GM12891 (cell line): Measurements from ENCODE around the gene SMYD4.

Source experiments
- POLR2A ChIP-seq: IDR thresholded peaks from 2 replicates; pipeline ENCODE4 v1.6.1; 2011; ENCODE audit warnings: low read depth, low read length, control low read depth
- POLR2AphosphoS5 ChIP-seq: IDR thresholded peaks from 2 replicates; pipeline ENCODE4 v1.6.1; 2011; ENCODE audit warnings: low read depth, low read length, control low read depth
- TAF1 ChIP-seq: IDR thresholded peaks from 2 replicates; pipeline ENCODE4 v1.6.1; 2011; ENCODE audit warnings: low read depth, low read length, control low read depth

DNA sequence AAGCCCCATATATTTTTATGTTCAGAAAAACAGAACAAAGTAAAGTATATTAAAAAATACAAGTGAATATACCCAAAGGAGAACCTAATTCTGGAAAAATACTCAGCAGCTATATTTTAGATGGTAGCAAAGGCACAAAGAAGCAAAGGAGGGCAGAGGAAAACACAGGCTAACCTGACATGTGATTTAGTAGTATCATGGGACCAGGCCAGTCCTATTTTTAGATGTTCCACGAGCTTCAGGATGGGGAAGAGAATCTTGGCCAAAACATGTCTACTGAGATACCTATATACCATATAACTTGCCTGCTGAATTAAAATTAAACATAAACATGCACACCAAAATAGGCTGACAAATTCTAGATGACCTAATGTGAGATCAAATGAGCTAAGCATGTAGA is 32.9 kb downstream of the SMYD4 start:
- TF ChIP-seq POLR2A, result no peak
- TF ChIP-seq POLR2AphosphoS5, result no peak
- TF ChIP-seq TAF1, result no peak
